HL-60 (cell line): ENCODE measurements around the gene EDA.

Experiments used
- DNase-seq, 2 experiments: peaks; one replicate each; pipeline ENCODE4 v3.0.0-alpha.2; 2010 to 2020; ENCODE audit warnings: low read depth in 1 of 2, low spot score in 1 of 2
- H3K27ac ChIP-seq: fragments of 250-450 bp; sonication (Bioruptor Pico); replicated peaks from 2 replicates; pipeline ENCODE4 v1.5.1; 2020; ENCODE audit warnings: mild to moderate bottlenecking, moderate library complexity
- H3K27me3 ChIP-seq: fragments of 250-450 bp; sonication (Bioruptor Pico); 2 replicates; pipeline ENCODE4 v1.5.1; 2021; ENCODE audit warnings: mild to moderate bottlenecking, moderate library complexity; ENCODE audit not compliant: insufficient read depth, poor library complexity, severe bottlenecking
- H3K4me3 ChIP-seq: replicated peaks from 2 replicates; pipeline ENCODE4 v1.5.1; 2011; ENCODE audit warnings: mild to moderate bottlenecking, control low read depth, low read length; ENCODE audit not compliant: insufficient read depth
- GABPA ChIP-seq: IDR thresholded peaks from 2 replicates; pipeline ENCODE4 v1.6.1; 2012; ENCODE audit warnings: low read depth
- POLR2AphosphoS5 ChIP-seq: IDR thresholded peaks from 2 replicates; pipeline ENCODE4 v1.6.1; 2012; ENCODE audit warnings: low read depth
- SPI1 ChIP-seq: IDR thresholded peaks from 2 replicates; pipeline ENCODE4 v1.6.1; 2012; ENCODE audit warnings: low read depth, mild to moderate bottlenecking, borderline replicate concordance
- TF ChIP-seq, protein P1 (sequence below): IDR thresholded peaks from 2 replicates; pipeline ENCODE4 v1.6.1; 2012; ENCODE audit warnings: low read depth; ENCODE audit not compliant: insufficient replicate concordance
- TF ChIP-seq, protein P2 (sequence below): IDR thresholded peaks from one replicate; pipeline ENCODE4 v1.5.1; 2011; ENCODE audit warnings: low read length, control low read depth, inconsistent platforms; ENCODE audit not compliant: insufficient read depth

Gene EDA

DNA sequence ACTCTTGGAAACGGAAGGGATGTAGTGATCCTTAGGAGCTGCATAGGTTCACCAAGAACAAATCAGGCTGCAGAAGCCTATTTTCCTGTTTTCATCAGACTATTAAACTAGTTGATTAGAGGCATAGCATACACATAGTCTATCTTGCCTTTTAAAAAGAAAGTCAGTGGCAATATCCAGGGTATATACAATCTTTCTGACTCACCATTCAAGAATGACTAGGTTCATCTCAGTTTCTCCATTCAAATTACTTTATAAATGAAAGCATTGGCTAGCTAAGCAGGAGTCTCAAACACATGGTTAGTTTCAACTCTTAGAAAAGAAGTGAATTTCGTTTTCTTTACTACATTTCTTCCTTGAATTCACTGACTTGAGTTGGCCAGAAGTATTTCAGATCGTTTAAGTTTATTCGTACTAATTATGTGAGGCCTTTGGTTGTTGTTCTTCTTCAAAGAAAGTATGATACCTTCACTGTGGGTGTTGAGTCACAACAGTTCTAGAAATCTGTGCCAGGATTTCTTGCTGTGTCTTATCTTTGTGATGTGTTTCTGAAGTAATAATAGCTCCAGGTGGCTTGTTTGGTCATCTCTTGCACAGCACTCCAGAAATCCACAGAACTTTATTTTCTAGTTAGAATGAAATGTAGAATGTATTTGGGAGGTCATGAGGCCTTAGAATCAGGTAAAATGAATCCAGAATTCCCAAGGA lies 345.6 kb downstream of the EDA start:
- DNase-seq = no peak
- no peak overlapping the region for H3K4me3 ChIP-seq
- TF ChIP-seq GABPA (no peak), POLR2AphosphoS5 (no peak), SPI1 (no peak)
- TF ChIP-seq, protein P1, sequence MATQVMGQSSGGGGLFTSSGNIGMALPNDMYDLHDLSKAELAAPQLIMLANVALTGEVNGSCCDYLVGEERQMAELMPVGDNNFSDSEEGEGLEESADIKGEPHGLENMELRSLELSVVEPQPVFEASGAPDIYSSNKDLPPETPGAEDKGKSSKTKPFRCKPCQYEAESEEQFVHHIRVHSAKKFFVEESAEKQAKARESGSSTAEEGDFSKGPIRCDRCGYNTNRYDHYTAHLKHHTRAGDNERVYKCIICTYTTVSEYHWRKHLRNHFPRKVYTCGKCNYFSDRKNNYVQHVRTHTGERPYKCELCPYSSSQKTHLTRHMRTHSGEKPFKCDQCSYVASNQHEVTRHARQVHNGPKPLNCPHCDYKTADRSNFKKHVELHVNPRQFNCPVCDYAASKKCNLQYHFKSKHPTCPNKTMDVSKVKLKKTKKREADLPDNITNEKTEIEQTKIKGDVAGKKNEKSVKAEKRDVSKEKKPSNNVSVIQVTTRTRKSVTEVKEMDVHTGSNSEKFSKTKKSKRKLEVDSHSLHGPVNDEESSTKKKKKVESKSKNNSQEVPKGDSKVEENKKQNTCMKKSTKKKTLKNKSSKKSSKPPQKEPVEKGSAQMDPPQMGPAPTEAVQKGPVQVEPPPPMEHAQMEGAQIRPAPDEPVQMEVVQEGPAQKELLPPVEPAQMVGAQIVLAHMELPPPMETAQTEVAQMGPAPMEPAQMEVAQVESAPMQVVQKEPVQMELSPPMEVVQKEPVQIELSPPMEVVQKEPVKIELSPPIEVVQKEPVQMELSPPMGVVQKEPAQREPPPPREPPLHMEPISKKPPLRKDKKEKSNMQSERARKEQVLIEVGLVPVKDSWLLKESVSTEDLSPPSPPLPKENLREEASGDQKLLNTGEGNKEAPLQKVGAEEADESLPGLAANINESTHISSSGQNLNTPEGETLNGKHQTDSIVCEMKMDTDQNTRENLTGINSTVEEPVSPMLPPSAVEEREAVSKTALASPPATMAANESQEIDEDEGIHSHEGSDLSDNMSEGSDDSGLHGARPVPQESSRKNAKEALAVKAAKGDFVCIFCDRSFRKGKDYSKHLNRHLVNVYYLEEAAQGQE = no peak
- TF ChIP-seq, protein P2, sequence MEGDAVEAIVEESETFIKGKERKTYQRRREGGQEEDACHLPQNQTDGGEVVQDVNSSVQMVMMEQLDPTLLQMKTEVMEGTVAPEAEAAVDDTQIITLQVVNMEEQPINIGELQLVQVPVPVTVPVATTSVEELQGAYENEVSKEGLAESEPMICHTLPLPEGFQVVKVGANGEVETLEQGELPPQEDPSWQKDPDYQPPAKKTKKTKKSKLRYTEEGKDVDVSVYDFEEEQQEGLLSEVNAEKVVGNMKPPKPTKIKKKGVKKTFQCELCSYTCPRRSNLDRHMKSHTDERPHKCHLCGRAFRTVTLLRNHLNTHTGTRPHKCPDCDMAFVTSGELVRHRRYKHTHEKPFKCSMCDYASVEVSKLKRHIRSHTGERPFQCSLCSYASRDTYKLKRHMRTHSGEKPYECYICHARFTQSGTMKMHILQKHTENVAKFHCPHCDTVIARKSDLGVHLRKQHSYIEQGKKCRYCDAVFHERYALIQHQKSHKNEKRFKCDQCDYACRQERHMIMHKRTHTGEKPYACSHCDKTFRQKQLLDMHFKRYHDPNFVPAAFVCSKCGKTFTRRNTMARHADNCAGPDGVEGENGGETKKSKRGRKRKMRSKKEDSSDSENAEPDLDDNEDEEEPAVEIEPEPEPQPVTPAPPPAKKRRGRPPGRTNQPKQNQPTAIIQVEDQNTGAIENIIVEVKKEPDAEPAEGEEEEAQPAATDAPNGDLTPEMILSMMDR = no peak
- no peaks in the 10 kb centered on the region for H3K27me3 ChIP-seq
- H3K27ac ChIP-seq = no peak overlapping the region

DNA sequence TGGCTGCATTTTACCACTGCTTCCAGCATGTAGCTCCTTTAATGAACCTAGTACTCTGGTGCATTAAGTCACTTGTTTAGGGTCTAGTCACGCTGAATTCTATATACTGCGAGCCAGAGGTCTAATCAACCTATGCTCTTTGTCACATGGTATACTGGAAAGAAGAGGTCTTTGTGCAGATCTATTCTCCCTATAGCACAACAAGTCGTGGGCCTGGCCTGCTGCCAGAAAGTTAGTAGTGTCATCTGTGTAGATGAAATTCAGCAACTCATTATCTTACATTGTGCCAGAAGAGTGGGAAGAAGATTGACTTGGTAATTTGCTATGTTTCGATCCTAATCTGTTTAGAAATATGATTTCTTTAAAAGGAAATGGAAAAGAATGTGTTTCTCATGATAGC lies 353.0 kb downstream of the EDA start:
- DNase-seq = no peak
- Histone ChIP-seq H3K4me3 (no peak overlapping the region), H3K27ac (no peak overlapping the region), H3K27me3 (no peaks in the 10 kb centered on the region)
- TF ChIP-seq POLR2AphosphoS5 = no peak
- no peak for TF ChIP-seq GABPA
- TF ChIP-seq, protein P2 = no peak
- TF ChIP-seq, protein P1 = no peak
- no peak for TF ChIP-seq SPI1

DNA sequence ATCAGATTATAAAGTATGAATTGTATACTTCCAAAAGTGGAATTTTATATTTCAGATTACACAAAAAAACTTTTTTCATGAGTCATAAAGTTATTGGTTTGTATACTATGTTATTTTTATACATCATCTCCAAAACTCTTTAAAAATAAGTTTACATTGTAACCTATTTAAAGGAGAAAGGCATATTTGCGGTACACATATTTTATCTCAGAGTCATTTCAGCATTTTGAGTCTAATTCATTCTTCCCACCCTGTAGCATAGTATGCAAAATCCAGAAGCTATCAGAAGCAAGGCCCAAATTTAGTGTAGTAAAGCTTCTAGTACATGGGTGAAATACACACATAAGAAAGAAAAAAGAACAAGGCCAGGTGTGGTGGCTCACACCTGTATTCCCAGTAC lies 353.5 kb downstream of the EDA start:
- no peak for DNase-seq
- no peak overlapping the region for H3K4me3 ChIP-seq
- no peaks in the 10 kb centered on the region for H3K27me3 ChIP-seq
- no peak for TF ChIP-seq GABPA
- TF ChIP-seq, protein P2 = no peak
- H3K27ac ChIP-seq = no peak overlapping the region

GRCh38 chrX:69987691-69988090 lies 371.8 kb downstream of the EDA start:
- TF ChIP-seq SPI1 = no peak
- TF ChIP-seq, protein P1 = no peak
- TF ChIP-seq GABPA = no peak
- TF ChIP-seq, protein P2 = no peak
- no peak for TF ChIP-seq POLR2AphosphoS5
- no peak for DNase-seq
- no peaks in the 10 kb centered on the region for H3K27me3 ChIP-seq
- no peak overlapping the region for H3K4me3 ChIP-seq
- H3K27ac ChIP-seq = no peak overlapping the region
